ENCODE measurements around the gene ACR.
"Not testable (repeated sequence)": the region's sequence is repeated elsewhere in the genome, so short reads cannot be mapped to it uniquely, and the experiment has no call there.

Gene ACR

GRCh38 chr22:50734343-50734771 lies 3.6 kb upstream of the ACR start:
- no peak for DNase-seq

- no peak for DNase-seq
Measured at GRCh38 chr22:50734986-50735738, 2.8 kb upstream of the ACR start.

- no peak for DNase-seq
Measured at GRCh38 chr22:50735739-50736030, 2.3 kb upstream of the ACR start.

- DNase-seq, result no peak
Measured at GRCh38 chr22:50738649-50739227, 734 bp downstream of the ACR start.

- DNase-seq, result no peak
Measured at GRCh38 chr22:50739279-50739691, 1.3 kb downstream of the ACR start.

- no peak for DNase-seq
Measured at GRCh38 chr22:50739894-50740293, 1.9 kb downstream of the ACR start.

GRCh38 chr22:50740714-50741113 lies 2.7 kb downstream of the ACR start:
- DNase-seq, result not testable (repeated sequence)

GRCh38 chr22:50744424-50744823 lies 6.4 kb downstream of the ACR start:
- DNase-seq, result not testable (repeated sequence)

GRCh38 chr22:50747521-50747920 lies 9.5 kb downstream of the ACR start:
- DNase-seq, result not testable (repeated sequence)

- DNase-seq, result not testable (repeated sequence)
Measured at GRCh38 chr22:50748630-50749029, 10.6 kb downstream of the ACR start.

GRCh38 chr22:50749302-50750074 lies 11.5 kb downstream of the ACR start:
- not testable (repeated sequence) for DNase-seq

- not testable (repeated sequence) for DNase-seq
Measured at GRCh38 chr22:50755251-50755650, 17.2 kb downstream of the ACR start.

- DNase-seq, result not testable (repeated sequence)
Measured at GRCh38 chr22:50756406-50756805, 18.4 kb downstream of the ACR start.

- peak; percentile 73 for DNase-seq
Measured at GRCh38 chr22:50756949-50757491, 19.0 kb downstream of the ACR start.

- DNase-seq, result not testable (repeated sequence)
Measured at GRCh38 chr22:50759597-50760341, 21.8 kb downstream of the ACR start.

GRCh38 chr22:50761829-50762228 lies 23.8 kb downstream of the ACR start:
- not testable (repeated sequence) for DNase-seq

GRCh38 chr22:50764288-50764687 lies 26.3 kb downstream of the ACR start:
- DNase-seq, result not testable (repeated sequence)

GRCh38 chr22:50775132-50775531 lies 37.1 kb downstream of the ACR start:
- peak; percentile 8 for DNase-seq

GRCh38 chr22:50777631-50778030 lies 39.6 kb downstream of the ACR start:
- not testable (repeated sequence) for DNase-seq

GRCh38 chr22:50780244-50780643 lies 42.2 kb downstream of the ACR start:
- not testable (repeated sequence) for DNase-seq

GRCh38 chr22:50782253-50782652 lies 44.2 kb downstream of the ACR start:
- not testable (repeated sequence) for DNase-seq

GRCh38 chr22:50783033-50783879 lies 45.3 kb downstream of the ACR start, which contains the start of gene RABL2B:
RABL2B (minus strand) TSS chr22:50783636; CDS start chr22:50782294, 1,342 bp downstream.
- peak; percentile 91 for DNase-seq
